Measurements from ENCODE around the gene RHNO1.

Gene RHNO1

DNA sequence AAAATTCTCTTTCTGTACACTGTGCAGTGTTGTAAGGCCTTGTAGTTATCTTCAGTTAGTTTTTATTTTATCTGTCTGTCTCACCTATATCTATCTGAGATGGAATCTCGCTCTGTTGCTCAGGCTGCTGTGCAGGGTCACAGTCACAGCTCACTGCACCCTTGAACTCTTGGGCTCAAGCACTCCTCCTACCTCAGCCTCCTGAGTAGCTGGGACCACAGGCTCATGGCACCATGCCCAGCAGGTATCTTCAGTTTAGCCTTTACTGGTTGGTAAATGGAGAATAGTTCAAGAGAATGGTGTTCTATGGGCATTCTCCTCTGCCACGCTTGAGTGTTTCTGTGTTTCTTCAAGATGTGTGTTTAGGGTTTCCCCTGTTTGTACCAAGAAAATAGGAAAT, 27.2 kb downstream of the RHNO1 start:
- no peaks in the 10 kb centered on the region for H4K20me1 ChIP-seq (ENCODE audit: low read depth, low read length)
- H3K79me2 ChIP-seq (ENCODE audit: insufficient read depth, low read length), result no peaks in the 10 kb centered on the region
- H3K27me3 ChIP-seq (ENCODE audit: low read length), result no peaks in the 10 kb centered on the region
- no peak overlapping the region for H3K4me3 ChIP-seq (ENCODE audit: insufficient read depth, low read length, poor library complexity, severe bottlenecking)
- H3K9ac ChIP-seq (ENCODE audit: low read length), result no peak overlapping the region
- no peaks in the 10 kb centered on the region for H3K36me3 ChIP-seq (ENCODE audit: low read length)
- no peaks in the 10 kb centered on the region for H3K9me3 ChIP-seq (ENCODE audit: insufficient read depth, low read length)
- H3F3A ChIP-seq (ENCODE audit: insufficient read depth), result no peaks in the 10 kb centered on the region
- TF ChIP-seq, protein P1, sequence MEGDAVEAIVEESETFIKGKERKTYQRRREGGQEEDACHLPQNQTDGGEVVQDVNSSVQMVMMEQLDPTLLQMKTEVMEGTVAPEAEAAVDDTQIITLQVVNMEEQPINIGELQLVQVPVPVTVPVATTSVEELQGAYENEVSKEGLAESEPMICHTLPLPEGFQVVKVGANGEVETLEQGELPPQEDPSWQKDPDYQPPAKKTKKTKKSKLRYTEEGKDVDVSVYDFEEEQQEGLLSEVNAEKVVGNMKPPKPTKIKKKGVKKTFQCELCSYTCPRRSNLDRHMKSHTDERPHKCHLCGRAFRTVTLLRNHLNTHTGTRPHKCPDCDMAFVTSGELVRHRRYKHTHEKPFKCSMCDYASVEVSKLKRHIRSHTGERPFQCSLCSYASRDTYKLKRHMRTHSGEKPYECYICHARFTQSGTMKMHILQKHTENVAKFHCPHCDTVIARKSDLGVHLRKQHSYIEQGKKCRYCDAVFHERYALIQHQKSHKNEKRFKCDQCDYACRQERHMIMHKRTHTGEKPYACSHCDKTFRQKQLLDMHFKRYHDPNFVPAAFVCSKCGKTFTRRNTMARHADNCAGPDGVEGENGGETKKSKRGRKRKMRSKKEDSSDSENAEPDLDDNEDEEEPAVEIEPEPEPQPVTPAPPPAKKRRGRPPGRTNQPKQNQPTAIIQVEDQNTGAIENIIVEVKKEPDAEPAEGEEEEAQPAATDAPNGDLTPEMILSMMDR (IDR thresholded peaks at IDR 0.05; ENCODE audit: insufficient read depth, low read length, poor library complexity, severe bottlenecking), result no peak
- TF ChIP-seq EZH2phosphoT487 (conservative IDR thresholded peaks at IDR 0.05; ENCODE audit: low read length), result no peak
- no peak overlapping the region for H3K27ac ChIP-seq (ENCODE audit: low read depth, low read length)
- no peak overlapping the region for H3K4me2 ChIP-seq (ENCODE audit: low read depth, low read length, poor library complexity, severe bottlenecking)
- no peaks in the 10 kb centered on the region for H3K9me2 ChIP-seq (replicated peaks; ENCODE audit: insufficient read depth, low read length)
- H2AFZ ChIP-seq (ENCODE audit: low read depth, low read length, severe bottlenecking), result no peak overlapping the region

DNA sequence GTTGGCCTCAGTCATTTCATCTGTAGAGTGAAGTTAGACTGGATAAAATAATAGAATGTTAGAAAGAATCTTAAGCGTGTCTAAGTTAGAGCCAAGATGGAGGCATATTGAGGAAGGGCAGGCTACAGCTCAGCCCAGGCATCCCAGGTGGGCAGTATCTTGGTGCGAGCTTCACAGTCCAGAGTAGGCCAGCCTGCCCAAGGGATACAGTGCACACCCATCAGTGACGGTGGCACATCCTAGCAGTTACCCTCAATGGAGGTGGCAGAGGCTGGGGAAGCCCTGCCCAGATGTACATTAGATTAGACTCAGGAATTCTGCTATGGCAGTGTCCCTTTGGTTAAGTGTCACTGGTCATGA, 35.2 kb downstream of the RHNO1 start:
- Histone ChIP-seq H3K9me3 (ENCODE audit: insufficient read depth, low read length) (no peaks in the 10 kb centered on the region), H3K4me3 (ENCODE audit: insufficient read depth, low read length, poor library complexity, severe bottlenecking) (no peak overlapping the region), H3K4me2 (ENCODE audit: low read depth, low read length, poor library complexity, severe bottlenecking) (no peak overlapping the region), H2AFZ (ENCODE audit: low read depth, low read length, severe bottlenecking) (no peak overlapping the region), H3K9me2 (replicated peaks; ENCODE audit: insufficient read depth, low read length) (no peaks in the 10 kb centered on the region), H3K9ac (ENCODE audit: low read length) (no peak overlapping the region), H4K20me1 (ENCODE audit: low read depth, low read length) (no peaks in the 10 kb centered on the region), H3K36me3 (ENCODE audit: low read length) (no peaks in the 10 kb centered on the region), H3F3A (ENCODE audit: insufficient read depth) (no peaks in the 10 kb centered on the region), H3K27ac (ENCODE audit: low read depth, low read length) (no peak overlapping the region), H3K27me3 (ENCODE audit: low read length) (no peaks in the 10 kb centered on the region), H3K79me2 (ENCODE audit: insufficient read depth, low read length) (no peaks in the 10 kb centered on the region)
- TF ChIP-seq EZH2phosphoT487 (conservative IDR thresholded peaks at IDR 0.05; ENCODE audit: low read length), result no peak

DNA sequence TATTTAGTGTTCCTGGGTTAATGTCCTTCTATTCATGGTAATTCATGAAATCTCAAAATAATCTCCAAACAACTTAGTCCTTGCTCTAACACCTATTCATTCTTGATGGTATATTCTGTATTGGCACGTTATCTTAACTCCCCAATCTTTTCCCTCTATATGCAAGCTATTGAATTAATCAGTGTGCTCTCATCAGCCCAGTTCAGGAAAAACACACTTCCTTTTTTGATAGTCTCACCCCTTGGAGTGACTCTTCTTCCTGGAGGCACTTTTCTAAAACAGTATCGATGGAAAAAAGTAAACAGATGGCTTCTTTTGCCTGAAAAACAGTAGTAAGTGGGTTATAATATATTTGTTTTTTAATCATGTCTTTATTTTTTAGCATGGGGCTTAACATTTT, 42.2 kb downstream of the RHNO1 start:
- H3K79me2 ChIP-seq (ENCODE audit: insufficient read depth, low read length), result no peaks in the 10 kb centered on the region
- H3K4me2 ChIP-seq (ENCODE audit: low read depth, low read length, poor library complexity, severe bottlenecking), result no peak overlapping the region
- no peaks in the 10 kb centered on the region for H3K9me3 ChIP-seq (ENCODE audit: insufficient read depth, low read length)
- H3F3A ChIP-seq (ENCODE audit: insufficient read depth), result no peaks in the 10 kb centered on the region
- no peak overlapping the region for H2AFZ ChIP-seq (ENCODE audit: low read depth, low read length, severe bottlenecking)
- no peak overlapping the region for H3K27ac ChIP-seq (ENCODE audit: low read depth, low read length)
- H3K27me3 ChIP-seq (ENCODE audit: low read length), result no peaks in the 10 kb centered on the region
- no peak overlapping the region for H3K4me3 ChIP-seq (ENCODE audit: insufficient read depth, low read length, poor library complexity, severe bottlenecking)
- no peak overlapping the region for H3K9ac ChIP-seq (ENCODE audit: low read length)
- TF ChIP-seq, protein P1 (IDR thresholded peaks at IDR 0.05; ENCODE audit: insufficient read depth, low read length, poor library complexity, severe bottlenecking), result no peak
- TF ChIP-seq EZH2phosphoT487 (conservative IDR thresholded peaks at IDR 0.05; ENCODE audit: low read length), result no peak
- no peaks in the 10 kb centered on the region for H3K36me3 ChIP-seq (ENCODE audit: low read length)
- H3K9me2 ChIP-seq (replicated peaks; ENCODE audit: insufficient read depth, low read length), result no peaks in the 10 kb centered on the region
- no peaks in the 10 kb centered on the region for H4K20me1 ChIP-seq (ENCODE audit: low read depth, low read length)

DNA sequence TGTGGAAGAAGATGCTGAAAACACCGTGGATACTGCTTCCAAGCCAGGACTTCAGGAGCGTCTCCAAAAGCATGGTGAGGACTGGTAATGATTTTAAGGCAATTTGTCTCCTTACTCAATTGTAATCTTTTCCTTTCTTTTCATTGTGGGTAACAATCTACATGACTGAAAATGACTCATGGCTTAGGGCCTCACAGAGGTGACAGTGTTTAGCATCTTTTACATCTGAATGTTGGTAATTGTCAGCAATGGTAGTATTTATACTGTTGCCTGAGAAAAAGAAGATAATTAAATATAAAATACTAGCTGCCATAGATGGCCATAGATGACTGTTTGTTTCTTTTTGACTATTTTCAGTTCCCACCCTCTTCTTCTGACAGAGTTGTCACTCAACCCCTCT, 45.3 kb downstream of the RHNO1 start:
- no peak for TF ChIP-seq EZH2phosphoT487 (conservative IDR thresholded peaks at IDR 0.05; ENCODE audit: low read length)
- TF ChIP-seq, protein P1 (IDR thresholded peaks at IDR 0.05; ENCODE audit: insufficient read depth, low read length, poor library complexity, severe bottlenecking), result no peak
- H3K27me3 ChIP-seq (ENCODE audit: low read length), result no peaks in the 10 kb centered on the region
- H3K79me2 ChIP-seq (ENCODE audit: insufficient read depth, low read length), result no peaks in the 10 kb centered on the region
- H3K9me2 ChIP-seq (replicated peaks; ENCODE audit: insufficient read depth, low read length), result no peaks in the 10 kb centered on the region
- no peak overlapping the region for H3K4me2 ChIP-seq (ENCODE audit: low read depth, low read length, poor library complexity, severe bottlenecking)
- H3K27ac ChIP-seq (ENCODE audit: low read depth, low read length), result no peak overlapping the region
- no peak overlapping the region for H3K4me3 ChIP-seq (ENCODE audit: insufficient read depth, low read length, poor library complexity, severe bottlenecking)
- no peak overlapping the region for H3K9ac ChIP-seq (ENCODE audit: low read length)
- no peaks in the 10 kb centered on the region for H3K9me3 ChIP-seq (ENCODE audit: insufficient read depth, low read length)
- H2AFZ ChIP-seq (ENCODE audit: low read depth, low read length, severe bottlenecking), result no peak overlapping the region
- H3K36me3 ChIP-seq (ENCODE audit: low read length), result no peaks in the 10 kb centered on the region
- no peaks in the 10 kb centered on the region for H3F3A ChIP-seq (ENCODE audit: insufficient read depth)
- no peaks in the 10 kb centered on the region for H4K20me1 ChIP-seq (ENCODE audit: low read depth, low read length)

Data from SU-DHL-6 (cell line).